HepG2 (cell line): ENCODE results near the gene FAM167B. TPM values are rescaled to one million over a fixed set of nuclear protein-coding genes. Genes with fewer than 3 reads are reported as not detected.
A peak's percentile ranks its signal among the peaks of the same experiment; 100 is the strongest.

Experiments used
- CBX2 ChIP-seq, 2 experiments: fragments of 200-600 bp in 1 of 2; sonication (generic); formaldehyde crosslinking in 1 of 2; IDR thresholded peaks; 2 replicates each; pipeline versions ENCODE4 v1.7.0 to v1.8.1; 2018 to 2022; ENCODE audit warnings: low read depth in 2 of 2, low read length in 1 of 2, mild to moderate bottlenecking in 1 of 2, missing genetic modification reagents in 1 of 2
- ETV6 ChIP-seq: sonication (generic); formaldehyde crosslinking; conservative IDR thresholded peaks from 2 replicates; pipeline ENCODE4 v1.4.0; 2020; ENCODE audit warnings: missing genetic modification reagents
- HDAC6 ChIP-seq: fragments of 200-600 bp; sonication (generic); IDR thresholded peaks from 2 replicates; pipeline ENCODE4 v1.7.0; 2017; ENCODE audit warnings: mild to moderate bottlenecking, antibody characterized with exemption, low read length, low read depth
- HES4 ChIP-seq: sonication (generic); formaldehyde crosslinking; IDR thresholded peaks from 2 replicates; pipeline ENCODE4 v1.9.0; 2021; ENCODE audit warnings: mild to moderate bottlenecking, missing genetic modification reagents, borderline replicate concordance
- HMG20A ChIP-seq: IDR thresholded peaks from 2 replicates; pipeline ENCODE4 v1.6.1; 2016; ENCODE audit warnings: borderline replicate concordance
- HNF4G ChIP-seq, 2 experiments: sonication (generic) in 1 of 2; formaldehyde crosslinking in 1 of 2; IDR thresholded peaks; 2 replicates each; pipeline versions ENCODE4 v1.4.0 to v1.6.1; 2011 to 2020; ENCODE audit warnings: borderline replicate concordance in 2 of 2, low read depth in 2 of 2, mild to moderate bottlenecking in 2 of 2, low read length in 1 of 2, missing genetic modification reagents in 1 of 2, moderate library complexity in 1 of 2
- IKZF4 ChIP-seq: sonication (generic); formaldehyde crosslinking; IDR thresholded peaks from 2 replicates; pipeline ENCODE4 v1.5.1; 2020; ENCODE audit warnings: borderline replicate concordance, mild to moderate bottlenecking, low read depth, missing genetic modification reagents; ENCODE audit errors: not compliant biosample characterization
- KDM5B ChIP-seq: sonication (generic); formaldehyde crosslinking; IDR thresholded peaks from 2 replicates; pipeline ENCODE4 v1.4.0; 2020; ENCODE audit warnings: missing genetic modification reagents, mild to moderate bottlenecking, borderline replicate concordance
- MAFF ChIP-seq: IDR thresholded peaks from 2 replicates; pipeline ENCODE4 v1.6.1; 2011; ENCODE audit warnings: low read depth, low read length, improper control_type of control experiment
- NFIB ChIP-seq: sonication (generic); formaldehyde crosslinking; IDR thresholded peaks from 2 replicates; pipeline ENCODE4 v1.9.0; 2021; ENCODE audit warnings: missing genetic modification reagents, mild to moderate bottlenecking, borderline replicate concordance
- NONO ChIP-seq, 2 experiments: fragments of 450-650 bp in 1 of 2; sonication (generic) in 1 of 2; formaldehyde crosslinking in 1 of 2; IDR thresholded peaks in 1 of 2; conservative IDR thresholded peaks in 1 of 2; 2 replicates each; pipeline versions ENCODE4 v1.6.1 to v1.8.0; 2017 to 2022; ENCODE audit warnings: mild to moderate bottlenecking in 1 of 2, missing genetic modification reagents in 1 of 2, moderate library complexity in 1 of 2
- NR2C2 ChIP-seq: sonication (generic); formaldehyde crosslinking; IDR thresholded peaks from 2 replicates; pipeline ENCODE4 v1.4.0; 2020; ENCODE audit warnings: missing genetic modification reagents, mild to moderate bottlenecking, moderate library complexity, borderline replicate concordance
- PRDM15 ChIP-seq: sonication (generic); formaldehyde crosslinking; IDR thresholded peaks from 2 replicates; pipeline ENCODE4 v1.4.0; 2020; ENCODE audit warnings: missing genetic modification reagents
- RCOR2 ChIP-seq: IDR thresholded peaks from 2 replicates; pipeline ENCODE4 v1.6.1; 2016; ENCODE audit warnings: missing biosample characterization, missing genetic modification reagents
- SATB2 ChIP-seq: sonication (generic); formaldehyde crosslinking; IDR thresholded peaks from 2 replicates; pipeline ENCODE4 v1.5.0; 2020; ENCODE audit warnings: missing genetic modification reagents
- SMAD3 ChIP-seq: sonication (generic); formaldehyde crosslinking; IDR thresholded peaks from 2 replicates; pipeline ENCODE4 v1.4.0; 2020; ENCODE audit warnings: missing genetic modification reagents
- SNRNP70 ChIP-seq: fragments of 200-400 bp; formaldehyde crosslinking; IDR thresholded peaks from 2 replicates; pipeline ENCODE4 v1.6.1; 2017; ENCODE audit warnings: mild to moderate bottlenecking, low read depth, low read length, moderate library complexity
- ZC3H4 ChIP-seq: sonication (generic); formaldehyde crosslinking; IDR thresholded peaks from 2 replicates; pipeline ENCODE4 v1.4.0; 2020; ENCODE audit warnings: missing genetic modification reagents, borderline replicate concordance
- ZNF136 ChIP-seq: sonication (generic); formaldehyde crosslinking; IDR thresholded peaks from 2 replicates; pipeline ENCODE4 v1.8.1; 2022; ENCODE audit warnings: low read depth, mild to moderate bottlenecking, moderate library complexity, missing genetic modification reagents
- ZNF207 ChIP-seq: fragments of 450-650 bp; IDR thresholded peaks from 2 replicates; pipeline ENCODE4 v1.6.1; 2016; ENCODE audit warnings: antibody characterized with exemption, borderline replicate concordance
- ZNF670 ChIP-seq: sonication (generic); formaldehyde crosslinking; IDR thresholded peaks from 2 replicates; pipeline ENCODE4 v1.8.0; 2022; ENCODE audit warnings: mild to moderate bottlenecking, missing genetic modification reagents, borderline replicate concordance
- ZNF691 ChIP-seq: sonication (generic); formaldehyde crosslinking; IDR thresholded peaks from 2 replicates; pipeline ENCODE4 v1.4.0; 2020; ENCODE audit warnings: missing genetic modification reagents, low read depth, mild to moderate bottlenecking, borderline replicate concordance
- ZNF747 ChIP-seq: sonication (generic); formaldehyde crosslinking; IDR thresholded peaks from 2 replicates; pipeline ENCODE4 v1.8.1; 2023; ENCODE audit warnings: missing genetic modification reagents, mild to moderate bottlenecking, borderline replicate concordance
- ZNF841 ChIP-seq: sonication (generic); formaldehyde crosslinking; IDR thresholded peaks from 2 replicates; pipeline ENCODE4 v1.8.1; 2023; ENCODE audit warnings: missing genetic modification reagents, borderline replicate concordance
- polyA plus RNA-seq, 8 experiments: library from polyadenylated mRNA; depleted of rRNA in 3 of 8; stranded (reverse) in 7 of 8; unstranded in 1 of 8; fragments of >200 nt; fragmentation: Illumina TruSeq in 4 of 8; extraction: Trizol in 4 of 8; gene quantifications; 2 replicates each; pipeline versions ENCODE4 v1.2.1 to v1.2.3, GENCODE V29; 2011 to 2016; ENCODE audit warnings: low read depth in 4 of 8, missing spikeins in 1 of 8, mixed read lengths in 1 of 8; ENCODE audit not compliant: insufficient read depth in 1 of 8
- total RNA-seq, 5 experiments: library from RNA; depleted of rRNA; stranded (reverse); fragments of >200 nt; fragmentation: Illumina TruSeq; extraction: Trizol; gene quantifications; 2 replicates each; pipeline ENCODE4 v1.2.3, GENCODE V29; 2016; ENCODE audit warnings: low read depth in 1 of 5

Gene FAM167B
- total and polyA plus RNA-seq, 2 of the 13 experiments (the other 11 are each of a cell fraction or from before 2014, with no cell fraction given), result 0.15 to 0.70 TPM

- TF ChIP-seq NONO (IDR thresholded peaks at IDR 0.05) (no peak), NONO (CRISPR knock-in tag; conservative IDR thresholded peaks at IDR 0.05) (peak; percentile 76), HNF4G (IDR thresholded peaks at IDR 0.05; ENCODE audit: borderline replicate concordance, low read depth, low read length) (no peak), HNF4G (CRISPR knock-in tag; IDR thresholded peaks at IDR 0.05; ENCODE audit: borderline replicate concordance, low read depth) (no peak), IKZF4 (CRISPR knock-in tag) (no peak), HDAC6 (no peak), RCOR2 (no peak), SMAD3 (CRISPR knock-in tag) (no peak), HMG20A (no peak), MAFF (no peak), CBX2 (IDR thresholded peaks at IDR 0.05; ENCODE audit: low read depth, low read length) (no peak), CBX2 (CRISPR knock-in tag; IDR thresholded peaks at IDR 0.05; ENCODE audit: low read depth) (no peak), NFIB (CRISPR knock-in tag) (no peak), ZNF207 (no peak), ZNF747 (no peak), ZC3H4 (CRISPR knock-in tag) (no peak), ZNF841 (CRISPR knock-in tag) (no peak), KDM5B (CRISPR knock-in tag) (no peak), SNRNP70 (no peak), ZNF670 (CRISPR knock-in tag) (no peak), HES4 (CRISPR knock-in tag) (no peak), NR2C2 (CRISPR knock-in tag) (0 out of 2 replicates have a peak, but pooled peaks have one; percentile 26), PRDM15 (CRISPR knock-in tag) (no peak), ZNF136 (CRISPR knock-in tag) (no peak), ZNF691 (no peak), SATB2 (no peak), ETV6 (CRISPR knock-in tag) (peak; percentile 41; the same call in 1 of the 2 replicates)
These were observed 41.3 kb upstream of the FAM167B start, which contains the start of gene IQCC (continued) for GRCh38 chr1:32205401-32206370.
